RWPE2 (cell line): ENCODE data around the gene MAP3K6.
A peak's percentile ranks its signal among the peaks of the same experiment; 100 is the strongest.
"Not testable (repeated sequence)": the region's sequence is repeated elsewhere in the genome, so short reads cannot be mapped to it uniquely, and the experiment has no call there.

Experiments used
- ATAC-seq: fragments of 200-7000 bp; cut with Tn5 transposase; 3 replicates; pipeline ENCODE4 v1.9.1; 2021; ENCODE audit warnings: low read depth
- DNase-seq: peaks from one replicate; pipeline ENCODE4 v3.0.0-alpha.2; 2020; ENCODE audit warnings: low spot score
- H3K27ac ChIP-seq: fragments of 450-650 bp; 2 replicates; pipeline ENCODE4 v1.5.1; 2017; ENCODE audit warnings: mild to moderate bottlenecking; ENCODE audit not compliant: poor library complexity, severe bottlenecking
- H3K27me3 ChIP-seq: fragments of 250-450 bp; sonication (Bioruptor Pico); 2 replicates; pipeline ENCODE4 v1.5.1; 2021; ENCODE audit warnings: mild to moderate bottlenecking, moderate library complexity; ENCODE audit not compliant: insufficient read depth, poor library complexity, severe bottlenecking
- H3K36me3 ChIP-seq: fragments of 250-450 bp; sonication (Bioruptor Pico); 2 replicates; pipeline ENCODE4 v1.5.1; 2020; ENCODE audit warnings: low read depth, mild to moderate bottlenecking, moderate library complexity
- H3K4me1 ChIP-seq: fragments of 250-450 bp; sonication (Bioruptor Pico); 2 replicates; pipeline ENCODE4 v1.5.1; 2021; ENCODE audit warnings: mild to moderate bottlenecking, moderate library complexity; ENCODE audit not compliant: insufficient read depth, poor library complexity, severe bottlenecking
- H3K4me3 ChIP-seq: fragments of 250-450 bp; sonication (Bioruptor Pico); 2 replicates; pipeline ENCODE4 v1.5.1; 2021; ENCODE audit warnings: mild to moderate bottlenecking, moderate library complexity; ENCODE audit not compliant: severe bottlenecking
- H3K9me3 ChIP-seq: fragments of 250-450 bp; sonication (Bioruptor Pico); 2 replicates; pipeline ENCODE4 v1.5.1; 2021; ENCODE audit warnings: mild to moderate bottlenecking, moderate library complexity; ENCODE audit not compliant: severe bottlenecking
- CTCF ChIP-seq: fragments of 450-650 bp; IDR thresholded peaks from one replicate; pipeline ENCODE4 v1.5.1; 2017; ENCODE audit warnings: mild to moderate bottlenecking, moderate library complexity; ENCODE audit not compliant: poor library complexity, severe bottlenecking

The MAP3K6 gene

GRCh38 chr1:27410709-27411108 is 43.9 kb upstream of the MAP3K6 start:
- Histone ChIP-seq H3K27me3 (no peaks in the 10 kb centered on the region), H3K36me3 (peaks cover 72% of the 10 kb centered on the region), H3K9me3 (no peaks in the 10 kb centered on the region), H3K4me3 (no peak overlapping the region), H3K27ac (no peak overlapping the region), H3K4me1 (no peaks in the 10 kb centered on the region)
- TF ChIP-seq CTCF, result no peak
- DNase-seq (no peak), ATAC-seq (no peak)

GRCh38 chr1:27409669-27410068 is 42.9 kb upstream of the MAP3K6 start:
- ATAC-seq (no peak), DNase-seq (no peak)
- Histone ChIP-seq H3K9me3 (no peaks in the 10 kb centered on the region), H3K27ac (no peak overlapping the region), H3K4me3 (no peak overlapping the region), H3K4me1 (no peaks in the 10 kb centered on the region), H3K36me3 (peaks cover 62% of the 10 kb centered on the region), H3K27me3 (no peaks in the 10 kb centered on the region)
- no peak for TF ChIP-seq CTCF

- TF ChIP-seq CTCF, result no peak
- H3K27me3 ChIP-seq, result no peaks in the 10 kb centered on the region
- no peaks in the 10 kb centered on the region for H3K4me1 ChIP-seq
- peak; percentile 48 for ATAC-seq
- no peaks in the 10 kb centered on the region for H3K9me3 ChIP-seq
- DNase-seq, result no peak
- H3K27ac ChIP-seq, result peak overlapping the region; percentile 9
- no peak overlapping the region for H3K4me3 ChIP-seq
- H3K36me3 ChIP-seq, result peaks cover 47% of the 10 kb centered on the region
Measured at GRCh38 chr1:27408151-27408550, 41.4 kb upstream of the MAP3K6 start.

DNA sequence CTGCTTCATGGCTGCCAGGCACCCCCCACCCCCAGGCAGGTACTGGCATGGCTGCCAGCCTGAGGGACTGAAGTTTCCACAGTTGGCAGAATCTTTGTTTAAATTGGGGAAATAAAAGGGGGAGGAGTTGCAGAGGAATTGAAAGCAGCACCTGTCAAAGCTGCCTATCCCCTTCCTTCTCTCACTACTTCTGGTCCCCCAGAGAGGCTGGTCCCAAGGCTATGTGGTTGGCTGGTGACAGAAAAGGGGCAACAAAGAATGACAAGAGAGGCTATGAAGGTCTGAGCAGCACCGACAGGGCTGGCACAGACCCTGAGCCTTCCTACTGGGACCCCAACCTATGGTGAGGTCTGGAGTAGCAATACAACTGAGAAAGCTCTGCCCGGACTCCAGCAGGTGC is 40.0 kb upstream of the MAP3K6 start:
- ATAC-seq, H3K9me3 ChIP-seq, H3K27ac ChIP-seq, DNase-seq, H3K4me3 ChIP-seq, H3K4me1 ChIP-seq, H3K27me3 ChIP-seq: not testable (repeated sequence)
- H3K36me3 ChIP-seq, result peaks cover 33% of the 10 kb centered on the region

GRCh38 chr1:27406362-27406680 is 39.6 kb upstream of the MAP3K6 start:
- Histone ChIP-seq H3K4me3 (no peak overlapping the region), H3K4me1 (no peaks in the 10 kb centered on the region), H3K36me3 (peaks cover 29% of the 10 kb centered on the region), H3K27ac (no peak overlapping the region), H3K9me3 (no peaks in the 10 kb centered on the region), H3K27me3 (no peaks in the 10 kb centered on the region)
- no peak for TF ChIP-seq CTCF
- DNase-seq (no peak), ATAC-seq (no peak)

- not testable (repeated sequence) for H3K27ac ChIP-seq, H3K4me3 ChIP-seq, ATAC-seq, H3K27me3 ChIP-seq, H3K9me3 ChIP-seq, H3K4me1 ChIP-seq, DNase-seq
- peaks cover 23% of the 10 kb centered on the region for H3K36me3 ChIP-seq
Measured at GRCh38 chr1:27405598-27406361, 39.0 kb upstream of the MAP3K6 start.
